ENCODE data around the gene PPFIBP2. TPM values are rescaled to one million over a fixed set of nuclear protein-coding genes. Genes with fewer than 3 reads are reported as not detected.

PPFIBP2 gene
- total RNA-seq, 4 donors from 2014 or later, result 7.5 to 12.5 (median 10.0) TPM

DNA sequence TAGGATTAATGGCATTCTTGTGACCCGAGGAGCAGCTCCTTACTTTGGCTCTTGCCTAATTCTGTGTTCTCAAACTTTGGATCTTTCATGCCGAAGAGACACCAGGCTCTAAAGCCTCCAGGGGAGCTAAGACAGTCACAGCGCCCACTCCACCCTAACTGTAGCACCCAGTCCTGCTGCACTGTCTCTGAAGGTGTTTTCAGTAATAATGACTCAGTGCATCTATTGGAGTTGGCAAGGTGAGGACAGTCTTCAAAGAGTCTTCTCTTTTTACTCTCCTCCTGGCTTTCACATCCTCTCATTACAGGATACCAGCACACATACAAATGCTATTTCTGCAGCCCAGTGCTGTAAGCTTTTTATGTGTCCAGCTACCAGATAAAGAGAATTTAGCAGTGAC is 69.4 kb downstream of the PPFIBP2 start:
- WGBS, result 76% methylated on average over 3 of the region's 3 CpGs
- no peak for TF ChIP-seq POLR2AphosphoS5 (IDR thresholded peaks at IDR 0.05)
- TF ChIP-seq, protein P1, sequence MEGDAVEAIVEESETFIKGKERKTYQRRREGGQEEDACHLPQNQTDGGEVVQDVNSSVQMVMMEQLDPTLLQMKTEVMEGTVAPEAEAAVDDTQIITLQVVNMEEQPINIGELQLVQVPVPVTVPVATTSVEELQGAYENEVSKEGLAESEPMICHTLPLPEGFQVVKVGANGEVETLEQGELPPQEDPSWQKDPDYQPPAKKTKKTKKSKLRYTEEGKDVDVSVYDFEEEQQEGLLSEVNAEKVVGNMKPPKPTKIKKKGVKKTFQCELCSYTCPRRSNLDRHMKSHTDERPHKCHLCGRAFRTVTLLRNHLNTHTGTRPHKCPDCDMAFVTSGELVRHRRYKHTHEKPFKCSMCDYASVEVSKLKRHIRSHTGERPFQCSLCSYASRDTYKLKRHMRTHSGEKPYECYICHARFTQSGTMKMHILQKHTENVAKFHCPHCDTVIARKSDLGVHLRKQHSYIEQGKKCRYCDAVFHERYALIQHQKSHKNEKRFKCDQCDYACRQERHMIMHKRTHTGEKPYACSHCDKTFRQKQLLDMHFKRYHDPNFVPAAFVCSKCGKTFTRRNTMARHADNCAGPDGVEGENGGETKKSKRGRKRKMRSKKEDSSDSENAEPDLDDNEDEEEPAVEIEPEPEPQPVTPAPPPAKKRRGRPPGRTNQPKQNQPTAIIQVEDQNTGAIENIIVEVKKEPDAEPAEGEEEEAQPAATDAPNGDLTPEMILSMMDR (IDR thresholded peaks at IDR 0.05), result no peak
- TF ChIP-seq EP300 (IDR thresholded peaks at IDR 0.05), result no peak
- TF ChIP-seq POLR2A (IDR thresholded peaks at IDR 0.05; ENCODE audit: low read depth), result no peak
- Histone ChIP-seq H3K4me3 (no peak overlapping the region), H3K4me1 (peaks cover 33 to 47% (median 39%) of the 10 kb centered on the region in 4 donors), H3K27ac (replicated peaks in 1 of 4) (no peak overlapping the region), H3K9me3 (no peaks in the 10 kb centered on the region), H3K36me3 (no peaks in the 10 kb centered on the region), H3K27me3 (peaks cover 0 to 7% (median 0%) of the 10 kb centered on the region in 4 donors)
- DNase-seq (ENCODE audit: extremely low spot score), result no peak
- intact Hi-C loops (cut with DNase I), result no loop called here

DNA sequence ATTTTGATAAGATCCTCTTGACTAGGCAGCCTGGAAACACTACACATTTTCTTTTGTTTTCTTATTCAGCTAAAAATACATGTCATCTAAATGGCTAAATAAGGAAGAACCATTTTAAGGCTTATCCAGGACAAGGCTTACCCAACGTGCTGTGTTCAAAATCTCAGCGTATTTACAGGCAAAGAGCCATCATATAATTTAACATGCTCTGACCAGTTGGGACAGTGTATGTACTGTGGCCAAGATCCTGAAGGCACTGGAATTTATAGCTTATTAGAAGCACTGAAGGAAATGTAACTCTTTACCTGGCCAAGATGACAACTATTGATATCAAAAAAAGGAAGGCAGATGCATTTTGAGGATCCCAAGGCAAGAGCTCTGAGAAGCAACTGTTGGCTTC is 71.1 kb downstream of the PPFIBP2 start:
- TF ChIP-seq POLR2A (IDR thresholded peaks at IDR 0.05; ENCODE audit: low read depth) (no peak), POLR2AphosphoS5 (IDR thresholded peaks at IDR 0.05) (no peak), EP300 (IDR thresholded peaks at IDR 0.05) (no peak)
- TF ChIP-seq, protein P1 (IDR thresholded peaks at IDR 0.05), result no peak
- no peak overlapping the region for H3K27ac ChIP-seq (replicated peaks in 1 of 4)
- DNase-seq (ENCODE audit: extremely low spot score), result no peak
- no peaks in the 10 kb centered on the region for H3K36me3 ChIP-seq
- no peaks in the 10 kb centered on the region for H3K27me3 ChIP-seq
- WGBS, result 74% methylated on average over 2 of the region's 2 CpGs
- peaks cover 19 to 33% (median 23%) of the 10 kb centered on the region in 4 donors for H3K4me1 ChIP-seq
- intact Hi-C loops (cut with DNase I), result no loop called here
- no peaks in the 10 kb centered on the region for H3K9me3 ChIP-seq
- no peak overlapping the region for H3K4me3 ChIP-seq

DNA sequence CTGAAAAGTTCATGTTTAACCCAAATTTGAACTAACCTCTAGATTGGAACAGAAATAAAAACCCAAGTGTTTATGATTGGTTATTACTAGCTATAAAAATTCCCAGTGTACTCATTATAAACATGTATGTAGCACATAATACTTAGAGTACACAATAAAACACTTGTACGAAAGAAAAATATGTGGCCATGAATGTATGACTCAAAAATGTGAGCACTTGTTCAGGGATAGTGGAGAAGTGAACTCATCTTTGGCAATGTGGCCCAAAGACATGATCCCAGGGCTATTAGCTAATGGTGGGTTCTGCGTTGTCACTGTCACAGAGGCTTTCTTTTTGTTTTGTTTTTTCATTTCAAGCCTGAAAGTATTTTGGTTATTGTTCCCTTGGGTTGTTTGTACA is 72.0 kb downstream of the PPFIBP2 start:
- Histone ChIP-seq H3K27me3 (no peaks in the 10 kb centered on the region), H3K27ac (replicated peaks in 1 of 4) (no peak overlapping the region), H3K4me3 (no peak overlapping the region), H3K36me3 (no peaks in the 10 kb centered on the region), H3K4me1 (peaks cover 10 to 24% (median 17%) of the 10 kb centered on the region in 4 donors), H3K9me3 (no peaks in the 10 kb centered on the region)
- no peak for DNase-seq (ENCODE audit: extremely low spot score)
- WGBS, result 78% methylated on average over 2 of the region's 2 CpGs
- no peak for TF ChIP-seq EP300 (IDR thresholded peaks at IDR 0.05)
- TF ChIP-seq POLR2AphosphoS5 (IDR thresholded peaks at IDR 0.05), result no peak
- TF ChIP-seq, protein P1 (IDR thresholded peaks at IDR 0.05), result no peak
- TF ChIP-seq POLR2A (IDR thresholded peaks at IDR 0.05; ENCODE audit: low read depth), result no peak
- intact Hi-C loops (cut with DNase I), result no loop called here

DNA sequence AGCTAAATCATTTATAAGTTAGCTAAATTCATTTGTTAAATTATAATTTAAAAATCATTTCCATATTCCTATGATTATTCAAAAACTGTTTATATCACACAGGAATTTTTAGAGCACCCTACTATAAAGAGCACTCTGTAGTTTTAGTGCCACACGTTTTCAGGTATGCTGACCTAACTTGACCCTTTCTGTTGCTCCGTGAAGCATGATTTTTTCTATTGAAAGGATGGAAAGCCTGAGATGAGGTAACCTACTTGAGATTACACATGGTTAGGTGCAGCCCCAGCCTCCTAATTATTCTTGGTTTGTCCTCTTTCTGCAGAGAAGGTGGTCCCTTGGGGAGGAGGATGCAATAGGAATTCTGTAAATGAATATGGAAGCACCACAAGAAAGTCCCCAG is 72.6 kb downstream of the PPFIBP2 start:
- 66% methylated on average over 2 of the region's 2 CpGs for WGBS
- H3K4me3 ChIP-seq, result no peak overlapping the region
- no peaks in the 10 kb centered on the region for H3K36me3 ChIP-seq
- no peak for DNase-seq (ENCODE audit: extremely low spot score)
- no peaks in the 10 kb centered on the region for H3K9me3 ChIP-seq
- H3K4me1 ChIP-seq, result peaks cover 6 to 18% (median 12%) of the 10 kb centered on the region in 4 donors
- intact Hi-C loops (cut with DNase I), result no loop called here
- H3K27ac ChIP-seq (replicated peaks in 1 of 4), result no peak overlapping the region
- H3K27me3 ChIP-seq, result no peaks in the 10 kb centered on the region
- TF ChIP-seq, protein P1 (IDR thresholded peaks at IDR 0.05), result no peak
- no peak for TF ChIP-seq POLR2A (IDR thresholded peaks at IDR 0.05; ENCODE audit: low read depth)
- TF ChIP-seq EP300 (IDR thresholded peaks at IDR 0.05), result no peak
- no peak for TF ChIP-seq POLR2AphosphoS5 (IDR thresholded peaks at IDR 0.05)

DNA sequence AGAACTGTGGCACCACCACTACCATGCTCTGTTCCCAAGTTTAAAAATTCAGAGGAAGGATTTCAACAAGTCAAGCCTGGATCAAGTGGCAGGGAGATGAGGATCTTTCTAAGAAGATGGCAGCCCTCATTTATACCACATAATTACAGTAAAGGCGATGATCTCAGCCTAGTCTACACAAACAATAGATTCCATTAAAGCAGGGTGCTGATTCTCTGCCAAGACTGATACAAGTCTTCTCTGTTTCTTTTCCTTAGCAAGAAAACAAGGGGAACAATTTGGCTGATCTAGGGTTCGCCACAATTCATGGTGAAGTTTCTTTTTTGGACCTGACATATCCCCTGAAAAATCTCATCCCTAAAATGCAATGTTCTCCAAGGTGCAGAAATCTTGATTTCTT is 73.9 kb downstream of the PPFIBP2 start:
- Histone ChIP-seq H3K9me3 (no peaks in the 10 kb centered on the region), H3K27me3 (no peaks in the 10 kb centered on the region), H3K27ac (replicated peaks in 1 of 4) (no peak overlapping the region), H3K4me1 (peaks cover 6 to 17% (median 12%) of the 10 kb centered on the region in 4 donors), H3K4me3 (no peak overlapping the region), H3K36me3 (no peaks in the 10 kb centered on the region)
- intact Hi-C loops (cut with DNase I), result no loop called here
- 91% methylated on average over 2 of the region's 2 CpGs for WGBS
- DNase-seq (ENCODE audit: extremely low spot score), result no peak
- TF ChIP-seq, protein P1 (IDR thresholded peaks at IDR 0.05), result no peak
- TF ChIP-seq POLR2A (IDR thresholded peaks at IDR 0.05; ENCODE audit: low read depth), result no peak
- no peak for TF ChIP-seq EP300 (IDR thresholded peaks at IDR 0.05)
- TF ChIP-seq POLR2AphosphoS5 (IDR thresholded peaks at IDR 0.05), result no peak

All from esophagus muscularis mucosa (tissue), 4 donors.